Right ventricle myocardium superior (tissue), 1 donor: ENCODE data around the gene ATG16L2. TPM values are rescaled to one million over a fixed set of nuclear protein-coding genes. Genes with fewer than 3 reads are reported as not detected.
A peak's percentile ranks its signal among the peaks of the same experiment; 100 is the strongest.

Experiments used
- ATAC-seq: fragments of 200-7000 bp; cut with Tn5 transposase; one replicate; pipeline ENCODE4 v1.9.1; 2020; ENCODE audit warnings: mild to moderate bottlenecking; ENCODE audit not compliant: poor library complexity
- DNase-seq: peaks from one replicate; pipeline ENCODE4 v3.0.0-alpha.2; 2020
- intact Hi-C: fragments of 100-400 bp; cut with DNase I; formaldehyde crosslinking; loops from one replicate; pipeline ENCODE4 v1.11.2; 2022
- long read RNA-seq: library from polyadenylated mRNA; unstranded; transcript quantifications from one replicate; pipeline ENCODE4 v2.0.0, GENCODE V29; 2021
- total RNA-seq: library from RNA; stranded (reverse); fragmentation: NEBNext Ultra II Directional; extraction: Animal tissue kit (Norgen Biotek cat#: 25700); gene quantifications from one replicate; pipeline ENCODE4 v1.2.1, GENCODE V29; 2021
- donor health status: DM: no; HTN: yes; CAD: no; lungs with severe emphysema.

Gene ATG16L2
- 16.8 TPM for total RNA-seq
- long read RNA-seq, transcript ATG16L2-201 (18 exons, 2,243 nt), result major isoform, 7 of 38 reads
- long read RNA-seq, partial matches to known transcripts, result 6 of 38 reads
- long read RNA-seq, other reads (novel, unspliced or antisense), result 22 of 38 reads

- ATAC-seq (peak; percentile 97), DNase-seq (peak; percentile 92)
- intact Hi-C loops, result no loop called here
These were observed at the start of gene ATG16L2 for GRCh38 chr11:72814286-72815109. ATG16L2 (plus strand) TSS chr11:72814411; CDS start chr11:72814446, 35 bp downstream.

DNA sequence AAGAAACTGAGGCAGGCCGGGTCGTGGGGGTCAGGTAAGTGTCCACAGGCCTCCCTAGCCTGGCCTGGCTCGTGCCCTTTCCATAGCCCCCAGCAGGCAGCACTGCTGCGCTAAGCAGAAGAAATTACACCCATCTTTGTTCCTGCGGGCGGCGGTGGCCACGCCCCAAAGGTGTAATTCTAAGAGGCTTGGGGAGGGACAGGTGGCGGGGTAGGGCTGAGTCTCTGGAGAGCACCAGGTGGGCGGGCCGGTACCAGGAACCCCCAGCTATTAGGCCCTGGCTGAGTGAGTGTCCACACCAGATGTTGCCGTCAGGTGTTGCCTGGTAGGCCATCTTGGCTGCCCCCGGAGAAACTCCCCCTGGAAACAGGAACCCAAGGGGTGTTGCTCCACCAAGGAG, 49.7 kb upstream of the ATG16L2 start:
- intact Hi-C loops, result no loop called here
- ATAC-seq (no peak), DNase-seq (no peak)

GRCh38 chr11:72766152-72766902, 47.9 kb upstream of the ATG16L2 start:
- intact Hi-C loops, result no loop called here
- DNase-seq, result no peak
- no peak for ATAC-seq

- no peak for DNase-seq
- ATAC-seq, result no peak
- intact Hi-C loops, result no loop called here
These were observed 46.8 kb upstream of the ATG16L2 start for GRCh38 chr11:72767203-72768062.

GRCh38 chr11:72768581-72768980, 45.6 kb upstream of the ATG16L2 start:
- no peak for ATAC-seq
- DNase-seq, result no peak

GRCh38 chr11:72769680-72770079, 44.5 kb upstream of the ATG16L2 start:
- ATAC-seq (no peak), DNase-seq (no peak)
- intact Hi-C loops, result no loop called here

More at GRCh38 chr11:72768581-72768980, 45.6 kb upstream of the ATG16L2 start:
- intact Hi-C loops, result no loop called here

DNA sequence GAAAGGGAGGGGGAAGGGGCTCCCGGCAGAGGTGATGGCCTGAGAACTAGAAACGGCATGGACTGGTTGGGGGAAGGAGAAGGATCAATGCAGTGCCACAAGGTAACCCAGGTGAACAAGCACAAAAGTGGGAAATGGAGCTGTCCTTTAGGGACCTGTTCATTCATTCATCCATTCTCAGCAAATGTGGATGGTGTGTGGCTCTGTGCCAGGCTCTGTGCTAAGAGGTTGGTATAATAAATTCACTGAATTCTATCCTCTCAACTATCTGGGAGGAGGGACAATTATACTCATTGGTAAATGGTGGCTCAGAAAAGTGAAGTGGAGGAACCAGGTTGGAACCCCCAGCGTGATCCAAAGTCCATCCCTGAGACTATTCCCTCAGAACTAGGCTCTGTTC, 43.4 kb upstream of the ATG16L2 start:
- DNase-seq, result no peak
- intact Hi-C loops, result no loop called here
- no peak for ATAC-seq

GRCh38 chr11:72771507-72771906, 42.7 kb upstream of the ATG16L2 start:
- no peak for ATAC-seq
- intact Hi-C loops, result no loop called here
- no peak for DNase-seq

GRCh38 chr11:72772059-72772458, 42.2 kb upstream of the ATG16L2 start:
- ATAC-seq (no peak), DNase-seq (no peak)
- intact Hi-C loops, result no loop called here

- intact Hi-C loops, result no loop called here
- peak; percentile 61 for DNase-seq
- ATAC-seq, result peak; percentile 74
These were observed 40.9 kb upstream of the ATG16L2 start for GRCh38 chr11:72773291-72773690.

GRCh38 chr11:72773696-72774095, 40.5 kb upstream of the ATG16L2 start:
- intact Hi-C loops, result no loop called here
- DNase-seq (peak; percentile 12), ATAC-seq (no peak)

GRCh38 chr11:72774499-72774898, 39.7 kb upstream of the ATG16L2 start:
- DNase-seq, result peak; percentile 29
- no peak for ATAC-seq
- intact Hi-C loops, result no loop called here

DNA sequence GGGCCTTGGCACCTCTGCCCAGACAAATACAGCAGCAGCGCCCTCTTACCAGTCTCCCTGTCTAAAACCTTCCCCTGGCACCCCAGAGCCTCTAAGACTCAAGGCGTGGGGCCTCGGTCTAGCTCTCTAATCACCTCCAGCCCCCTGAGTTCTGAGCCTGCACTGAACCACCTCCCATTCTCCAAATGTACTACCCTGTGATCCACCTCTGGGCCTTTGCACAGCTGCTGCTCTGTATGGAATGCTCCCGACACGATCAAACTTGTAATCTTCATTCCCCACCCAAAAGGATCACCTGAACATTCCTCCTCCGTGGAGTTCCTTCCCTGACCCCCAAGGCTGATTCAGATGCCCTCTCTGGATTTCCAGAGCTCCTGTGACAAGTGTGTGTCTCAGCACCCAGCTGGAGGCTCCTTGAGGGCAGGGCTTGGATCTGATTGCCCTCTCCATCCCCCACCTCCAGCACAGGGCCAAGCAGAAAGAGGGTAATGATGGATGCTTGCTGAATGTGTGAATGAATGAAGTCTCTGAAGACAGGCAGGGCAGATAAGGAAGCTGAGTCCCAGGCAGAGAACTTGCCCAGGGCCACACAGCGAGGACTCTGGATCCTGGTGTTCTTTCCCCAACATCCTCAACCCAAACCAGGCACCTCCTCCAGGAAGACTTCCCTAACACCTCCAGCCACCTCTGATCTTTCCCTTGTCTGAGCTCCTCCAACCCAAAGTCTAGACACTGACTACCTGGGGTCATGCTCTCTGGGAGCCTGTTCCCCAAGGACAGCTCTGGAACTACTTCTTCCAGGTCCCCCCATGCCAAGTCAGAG, 38.7 kb upstream of the ATG16L2 start:
- ATAC-seq, result no peak
- intact Hi-C loops, result no loop called here
- DNase-seq, result peak; percentile 13

GRCh38 chr11:72776117-72776843, 37.9 kb upstream of the ATG16L2 start:
- intact Hi-C loops, result no loop called here

DNA sequence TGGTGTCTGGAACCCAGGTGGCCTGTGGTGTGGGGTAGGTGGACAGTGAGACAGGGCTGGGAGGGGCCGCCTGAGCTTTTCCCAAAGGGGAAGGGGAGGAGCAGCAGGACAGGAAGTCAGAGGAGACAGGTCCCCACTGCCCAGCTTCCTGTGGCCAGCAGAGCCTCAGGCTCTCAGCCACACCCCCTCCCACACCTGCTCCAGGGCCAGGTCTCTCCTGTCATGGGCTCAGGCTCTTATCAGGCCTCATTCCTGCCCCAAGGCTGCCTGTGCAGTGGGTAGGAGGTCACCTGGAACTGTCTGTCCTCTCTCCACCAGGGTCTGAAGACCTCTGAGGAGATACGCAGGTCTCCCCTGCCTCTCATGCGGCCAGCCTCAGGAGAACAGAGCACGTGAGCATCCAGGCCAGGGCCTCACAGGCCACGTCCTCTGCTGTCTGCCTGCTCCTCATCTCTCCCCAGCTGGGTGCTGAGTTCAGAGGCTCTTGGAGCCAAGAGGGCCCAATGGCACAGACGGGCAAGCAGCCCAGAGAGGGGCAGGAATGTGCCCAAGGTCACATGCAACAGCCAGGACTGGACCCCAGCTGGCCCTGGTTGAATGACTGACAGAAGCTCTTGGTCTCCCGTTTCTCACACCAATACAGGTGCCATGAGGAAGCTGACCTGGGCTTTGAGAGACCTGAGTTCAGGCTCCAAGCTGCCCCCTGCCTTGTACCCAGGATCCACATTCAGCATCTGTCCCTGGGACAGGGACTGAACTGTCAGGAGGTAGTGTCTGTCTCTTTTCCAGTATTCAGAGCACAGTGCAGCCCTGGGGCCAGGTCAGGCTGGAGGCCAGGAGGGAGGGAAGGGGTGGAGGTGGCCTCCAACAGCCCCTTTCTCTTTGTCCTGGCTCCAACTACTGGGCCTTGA, 37.1 kb upstream of the ATG16L2 start:
- ATAC-seq (peak; percentile 77), DNase-seq (peak; percentile 73)
- intact Hi-C loops, result no loop called here

More at GRCh38 chr11:72776117-72776843, 37.9 kb upstream of the ATG16L2 start:
- ATAC-seq (no peak), DNase-seq (peak; percentile 27)

DNA sequence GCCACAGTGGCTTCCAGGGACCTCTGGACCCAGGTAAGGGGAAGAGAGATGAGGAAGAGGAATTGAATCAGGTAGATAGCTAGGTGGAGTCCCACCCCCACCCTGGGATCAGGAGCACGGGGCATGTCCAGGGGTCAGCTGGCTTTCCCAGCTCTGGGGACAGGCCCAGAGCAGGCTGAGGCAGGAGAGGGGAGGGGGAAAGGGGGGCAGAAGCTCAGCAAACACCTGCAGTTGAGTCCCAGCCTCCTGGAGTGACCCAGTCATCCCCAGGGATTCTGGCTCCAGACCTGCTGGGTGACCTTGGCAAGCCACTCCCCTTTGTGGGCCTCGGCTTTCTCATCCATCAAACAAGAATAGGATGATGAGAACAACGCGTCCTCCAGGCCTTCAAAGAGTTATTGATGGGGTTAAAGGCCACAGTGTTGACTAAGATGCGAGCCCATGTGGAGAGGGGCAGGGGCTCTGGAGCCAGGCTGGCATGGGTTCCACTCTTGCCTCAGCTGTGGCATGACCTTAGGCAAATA, 36.4 kb upstream of the ATG16L2 start:
- intact Hi-C loops, result no loop called here
- ATAC-seq (peak; percentile 5), DNase-seq (no peak)
